ENCODE results near the gene PALM. TPM values are rescaled to one million over a fixed set of nuclear protein-coding genes. Genes with fewer than 3 reads are reported as not detected.
"Not testable (repeated sequence)": the region's sequence is repeated elsewhere in the genome, so short reads cannot be mapped to it uniquely, and the experiment has no call there.

Gene PALM
- total and polyA plus RNA-seq, 3 experiments from 2014 or later: not detected

DNA sequence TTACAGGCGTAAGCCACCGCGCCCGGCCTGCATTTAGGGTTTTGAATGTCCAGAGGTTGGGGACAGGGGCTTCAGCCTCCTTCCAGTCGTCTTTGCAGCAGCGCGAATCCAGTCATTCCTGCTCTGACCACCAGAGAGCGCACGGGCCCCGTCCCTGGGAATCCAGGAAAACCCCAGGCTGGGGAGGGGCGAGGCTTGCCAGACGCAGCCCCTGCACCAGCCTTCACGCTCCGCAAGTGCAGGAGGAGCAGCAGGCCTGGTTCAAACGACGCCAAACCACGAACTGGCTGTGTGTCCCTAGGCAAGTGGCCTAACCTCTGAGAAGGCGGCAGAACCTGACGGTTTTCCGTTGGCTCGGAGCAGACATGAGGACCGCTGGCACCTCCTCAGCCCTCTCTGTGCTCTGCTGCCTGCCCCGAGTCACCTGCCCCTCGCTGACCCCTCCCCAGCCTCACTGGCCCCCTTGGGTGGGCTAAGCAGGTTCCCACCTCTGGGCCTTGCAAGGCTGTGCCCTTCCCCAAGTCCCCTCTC lies 43.8 kb upstream of the PALM start:
- peaks cover 7 to 11% of the 10 kb centered on the region in 2 donors for H3K27me3 Mint-ChIP-seq
- no peaks in the 10 kb centered on the region for H3K27me3 ChIP-seq (ENCODE audit: insufficient read depth, low read length, poor library complexity, severe bottlenecking)
- POLR2A ChIA-PET: no interaction called here
- H3K36me3 Mint-ChIP-seq: peaks cover 0 to 20% (median 0%) of the 10 kb centered on the region in 3 donors
- H3K4me3 ChIP-seq (ENCODE audit: low read length): peak overlapping the region; percentile 14
- peak overlapping the region; percentile 14 to 100 (median 74) for H3K27ac Mint-ChIP-seq
- H3K4me1 ChIP-seq (ENCODE audit: insufficient read depth, low read length): peaks cover 20% of the 10 kb centered on the region
- CTCF ChIA-PET: interaction anchor here (0.7 kb wide), 2 partner anchors 17 to 100 kb away, joined by 3 read pairs; no protein-coding TSS in a partner anchor
- no peaks in the 10 kb centered on the region for H3K36me3 ChIP-seq (ENCODE audit: insufficient read depth, low read length)
- H3K27ac ChIP-seq (ENCODE audit: low read depth, low read length): no peak overlapping the region
- peak; percentile 65 to 82 (median 73) for DNase-seq
- peak overlapping the region; percentile 47 to 94 (median 75) for H3K4me3 Mint-ChIP-seq
- H3K9me3 ChIP-seq (ENCODE audit: low read length): no peaks in the 10 kb centered on the region
- H3K4me1 Mint-ChIP-seq: peaks cover 11 to 33% (median 19%) of the 10 kb centered on the region in 3 donors
- no peaks in the 10 kb centered on the region for H3K9me3 Mint-ChIP-seq

- H3K4me1 Mint-ChIP-seq: peaks cover 5 to 18% (median 9%) of the 10 kb centered on the region in 3 donors
- H3K36me3 ChIP-seq (ENCODE audit: insufficient read depth, low read length); H3K4me3 ChIP-seq (ENCODE audit: low read length); H3K36me3 Mint-ChIP-seq; H3K9me3 ChIP-seq (ENCODE audit: low read length); DNase-seq; H3K27me3 ChIP-seq (ENCODE audit: insufficient read depth, low read length, poor library complexity, severe bottlenecking); H3K4me3 Mint-ChIP-seq; H3K9me3 Mint-ChIP-seq; H3K27ac ChIP-seq (ENCODE audit: low read depth, low read length): not testable (repeated sequence)
- POLR2A ChIA-PET: interaction anchor here (0.6 kb wide), 1 partner anchor 17 kb away, joined by 4 read pairs; no protein-coding TSS in a partner anchor
- CTCF ChIA-PET: interaction anchor here (1.0 kb wide), 1 partner anchor 10 kb away, joined by 3 read pairs; no protein-coding TSS in a partner anchor
- H3K4me1 ChIP-seq (ENCODE audit: insufficient read depth, low read length): peaks cover 14% of the 10 kb centered on the region
- peaks cover 4 to 11% of the 10 kb centered on the region in 2 donors for H3K27me3 Mint-ChIP-seq
- H3K27ac Mint-ChIP-seq: peak overlapping the region in 1 of 8 donors; percentile 45
Observed at GRCh38 chr19:666985-667573, 41.7 kb upstream of the PALM start.

- DNase-seq; H3K4me1 ChIP-seq (ENCODE audit: insufficient read depth, low read length); POLR2A ChIA-PET; H3K36me3 Mint-ChIP-seq; H3K4me3 ChIP-seq (ENCODE audit: low read length); H3K27ac ChIP-seq (ENCODE audit: low read depth, low read length); H3K27ac Mint-ChIP-seq; H3K9me3 Mint-ChIP-seq; H3K9me3 ChIP-seq (ENCODE audit: low read length); H3K27me3 ChIP-seq (ENCODE audit: insufficient read depth, low read length, poor library complexity, severe bottlenecking); H3K36me3 ChIP-seq (ENCODE audit: insufficient read depth, low read length): not testable (repeated sequence)
- CTCF ChIA-PET: interaction anchor here (3.1 kb wide), 1 partner anchor 11 kb away, joined by 16 read pairs; no protein-coding TSS in a partner anchor
- Mint-ChIP-seq H3K27me3 (peaks cover 7 to 16% of the 10 kb centered on the region in 2 donors), H3K4me3 (peak overlapping the region in 1 of 7 donors; percentile 30), H3K4me1 (peaks cover 4 to 10% (median 5%) of the 10 kb centered on the region in 3 donors)
Observed at GRCh38 chr19:668675-669434, 39.9 kb upstream of the PALM start.

DNA sequence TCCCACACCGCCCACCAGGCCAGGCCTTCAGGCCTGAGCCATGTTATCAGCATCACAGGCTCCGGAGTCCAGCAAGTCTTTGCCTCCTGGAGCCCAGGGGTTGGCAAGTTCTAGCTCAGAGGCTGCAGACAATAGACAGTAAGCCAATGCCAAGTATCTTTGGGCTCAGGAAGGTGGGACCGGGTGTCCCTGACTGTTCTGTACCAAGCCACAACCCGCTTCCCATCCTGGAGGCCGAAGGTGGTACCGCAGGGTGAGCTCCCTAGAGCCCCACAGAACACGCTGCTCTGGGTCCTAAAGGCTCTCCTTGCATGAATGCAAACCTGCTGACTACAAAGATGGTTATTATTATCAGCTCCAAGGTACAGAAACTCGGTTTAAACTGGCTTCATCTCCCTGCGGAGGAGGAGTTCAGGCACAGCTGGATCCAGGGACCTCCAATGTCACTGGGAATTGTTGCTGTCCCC lies 38.1 kb upstream of the PALM start:
- DNase-seq: no peak
- H3K9me3 ChIP-seq (ENCODE audit: low read length): no peaks in the 10 kb centered on the region
- no peaks in the 10 kb centered on the region for H3K36me3 Mint-ChIP-seq
- CTCF ChIA-PET: interaction anchor here (1.2 to 3.1 kb wide), 2 partner anchors 9 to 37 kb away, joined by 3 to 16 read pairs; no protein-coding TSS in a partner anchor
- peaks cover 18 to 28% of the 10 kb centered on the region in 2 donors for H3K27me3 Mint-ChIP-seq
- H3K4me1 ChIP-seq (ENCODE audit: insufficient read depth, low read length): no peaks in the 10 kb centered on the region
- peaks cover 12% of the 10 kb centered on the region for H3K27me3 ChIP-seq (ENCODE audit: insufficient read depth, low read length, poor library complexity, severe bottlenecking)
- H3K36me3 ChIP-seq (ENCODE audit: insufficient read depth, low read length): no peaks in the 10 kb centered on the region
- no peak overlapping the region for H3K4me3 Mint-ChIP-seq
- H3K27ac ChIP-seq (ENCODE audit: low read depth, low read length): no peak overlapping the region
- H3K27ac Mint-ChIP-seq: no peak overlapping the region
- H3K4me1 Mint-ChIP-seq: peaks cover 0 to 5% (median 3%) of the 10 kb centered on the region in 3 donors
- no peaks in the 10 kb centered on the region for H3K9me3 Mint-ChIP-seq
- no peak overlapping the region for H3K4me3 ChIP-seq (ENCODE audit: low read length)
- POLR2A ChIA-PET: interaction anchor here (1.0 kb wide), 1 partner anchor 9 kb away, joined by 3 read pairs; no protein-coding TSS in a partner anchor

DNA sequence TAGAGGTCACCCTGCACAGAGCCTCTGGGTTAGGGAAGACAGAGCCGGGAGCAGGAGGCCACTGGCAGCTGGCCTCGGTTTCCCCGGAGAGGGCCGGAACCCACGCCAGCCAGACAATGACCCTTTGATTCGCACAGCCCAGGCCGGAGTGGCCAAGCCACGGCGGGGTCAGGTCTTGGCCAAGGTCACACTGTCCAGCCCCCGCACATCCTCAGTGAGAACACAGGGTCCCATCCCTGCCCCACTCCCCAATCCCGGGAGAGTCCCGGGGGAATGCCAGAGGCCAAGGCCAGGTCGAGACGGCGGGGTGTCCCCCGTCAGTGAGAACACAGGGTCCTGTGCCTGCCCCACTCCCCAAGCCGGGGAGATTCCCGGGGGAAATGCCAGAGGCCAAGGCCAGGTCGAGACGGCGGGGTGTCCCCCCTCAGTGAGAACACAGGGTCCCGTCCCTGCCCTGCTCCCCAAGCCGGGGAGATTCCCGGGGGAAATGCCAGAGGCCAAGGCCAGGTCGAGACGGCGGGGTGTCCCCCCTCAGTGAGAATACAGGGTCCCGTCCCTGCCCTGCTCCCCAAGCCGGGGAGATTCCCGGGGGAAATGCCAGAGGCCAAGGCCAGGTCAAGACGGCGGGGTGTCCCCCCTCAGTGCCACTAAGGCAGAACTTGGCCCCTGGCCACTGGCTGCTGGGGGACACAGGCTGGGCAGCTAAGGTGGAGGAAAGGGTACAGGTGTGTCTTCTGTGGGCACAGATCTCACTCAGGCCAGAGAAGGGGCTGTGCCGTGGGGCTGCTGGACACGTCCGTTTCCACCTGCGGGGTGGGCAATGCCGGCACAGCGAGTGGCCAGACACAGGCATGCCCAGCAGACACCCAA lies 34.2 kb upstream of the PALM start:
- Mint-ChIP-seq H3K4me3 (no peak overlapping the region), H3K4me1 (peaks cover 0 to 9% (median 7%) of the 10 kb centered on the region in 3 donors), H3K36me3 (no peaks in the 10 kb centered on the region), H3K9me3 (no peaks in the 10 kb centered on the region), H3K27me3 (peaks cover 18 to 23% of the 10 kb centered on the region in 2 donors), H3K27ac (no peak overlapping the region)
- Histone ChIP-seq H3K4me3 (ENCODE audit: low read length) (no peak overlapping the region), H3K4me1 (ENCODE audit: insufficient read depth, low read length) (peaks cover 7% of the 10 kb centered on the region), H3K27me3 (ENCODE audit: insufficient read depth, low read length, poor library complexity, severe bottlenecking) (peaks cover 16% of the 10 kb centered on the region), H3K36me3 (ENCODE audit: insufficient read depth, low read length) (no peaks in the 10 kb centered on the region), H3K9me3 (ENCODE audit: low read length) (no peaks in the 10 kb centered on the region), H3K27ac (ENCODE audit: low read depth, low read length) (no peak overlapping the region)
- no peak for DNase-seq
- ChIA-PET POLR2A (no interaction called here), CTCF (no interaction called here)

- peaks cover 13% of the 10 kb centered on the region for H3K27me3 ChIP-seq (ENCODE audit: insufficient read depth, low read length, poor library complexity, severe bottlenecking)
- H3K4me3 Mint-ChIP-seq: no peak overlapping the region
- no peaks in the 10 kb centered on the region for H3K36me3 ChIP-seq (ENCODE audit: insufficient read depth, low read length)
- peaks cover 7% of the 10 kb centered on the region for H3K4me1 ChIP-seq (ENCODE audit: insufficient read depth, low read length)
- no peak overlapping the region for H3K4me3 ChIP-seq (ENCODE audit: low read length)
- no peak overlapping the region for H3K27ac Mint-ChIP-seq
- no peak for DNase-seq
- CTCF ChIA-PET: no interaction called here
- H3K9me3 Mint-ChIP-seq: no peaks in the 10 kb centered on the region
- no peaks in the 10 kb centered on the region for H3K36me3 Mint-ChIP-seq
- no peak overlapping the region for H3K27ac ChIP-seq (ENCODE audit: low read depth, low read length)
- peaks cover 0 to 14% (median 7%) of the 10 kb centered on the region in 3 donors for H3K4me1 Mint-ChIP-seq
- peaks cover 18 to 23% of the 10 kb centered on the region in 2 donors for H3K27me3 Mint-ChIP-seq
- H3K9me3 ChIP-seq (ENCODE audit: low read length): no peaks in the 10 kb centered on the region
- POLR2A ChIA-PET: no interaction called here
Observed at GRCh38 chr19:676007-676338, 32.8 kb upstream of the PALM start.

- no peaks in the 10 kb centered on the region for H3K9me3 ChIP-seq (ENCODE audit: low read length)
- ChIA-PET POLR2A (interaction anchor here (0.9 kb wide), 1 partner anchor 13 kb away, joined by 3 read pairs; the partner anchor contains the start of gene RNF126), CTCF (interaction anchor here (1.3 kb wide), 1 partner anchor 10 kb away, joined by 3 read pairs; no protein-coding TSS in a partner anchor)
- H3K4me3 Mint-ChIP-seq: peak within 1 kb of the TSS in 2 of 7 donors; percentile 45 to 49
- H3K4me1 Mint-ChIP-seq: peaks cover 0 to 14% (median 7%) of the 10 kb centered on the region in 3 donors
- peaks cover 12% of the 10 kb centered on the region for H3K4me1 ChIP-seq (ENCODE audit: insufficient read depth, low read length)
- H3K4me3 ChIP-seq (ENCODE audit: low read length): no peak within 1 kb of the TSS
- no peaks in the 10 kb centered on the region for H3K36me3 Mint-ChIP-seq
- H3K36me3 ChIP-seq (ENCODE audit: insufficient read depth, low read length): no peaks in the 10 kb centered on the region
- H3K27ac Mint-ChIP-seq: peak within 1 kb of the TSS in 1 of 8 donors; percentile 24
- H3K27me3 ChIP-seq (ENCODE audit: insufficient read depth, low read length, poor library complexity, severe bottlenecking): peaks cover 12% of the 10 kb centered on the region
- H3K27ac ChIP-seq (ENCODE audit: low read depth, low read length): no peak within 1 kb of the TSS
- H3K27me3 Mint-ChIP-seq: peaks cover 18 to 23% of the 10 kb centered on the region in 2 donors
- H3K9me3 Mint-ChIP-seq: no peaks in the 10 kb centered on the region
- DNase-seq: no peak
Observed at GRCh38 chr19:676339-677105, 32.2 kb upstream of the PALM start, which contains the start of gene FSTL3. TSS of gene FSTL3 (plus strand) at chr19:676392. CDS start at chr19:676424, 32 bp downstream.
